Measurements from ENCODE around the gene PRRC1. TPM values are rescaled to one million over a fixed set of nuclear protein-coding genes. Genes with fewer than 3 reads are reported as not detected.
A peak's percentile ranks its signal among the peaks of the same experiment; 100 is the strongest.

PRRC1 gene
- polyA plus RNA-seq, 6 donors from 2014 or later = 25.5 to 36.4 (median 30.7) TPM

DNA sequence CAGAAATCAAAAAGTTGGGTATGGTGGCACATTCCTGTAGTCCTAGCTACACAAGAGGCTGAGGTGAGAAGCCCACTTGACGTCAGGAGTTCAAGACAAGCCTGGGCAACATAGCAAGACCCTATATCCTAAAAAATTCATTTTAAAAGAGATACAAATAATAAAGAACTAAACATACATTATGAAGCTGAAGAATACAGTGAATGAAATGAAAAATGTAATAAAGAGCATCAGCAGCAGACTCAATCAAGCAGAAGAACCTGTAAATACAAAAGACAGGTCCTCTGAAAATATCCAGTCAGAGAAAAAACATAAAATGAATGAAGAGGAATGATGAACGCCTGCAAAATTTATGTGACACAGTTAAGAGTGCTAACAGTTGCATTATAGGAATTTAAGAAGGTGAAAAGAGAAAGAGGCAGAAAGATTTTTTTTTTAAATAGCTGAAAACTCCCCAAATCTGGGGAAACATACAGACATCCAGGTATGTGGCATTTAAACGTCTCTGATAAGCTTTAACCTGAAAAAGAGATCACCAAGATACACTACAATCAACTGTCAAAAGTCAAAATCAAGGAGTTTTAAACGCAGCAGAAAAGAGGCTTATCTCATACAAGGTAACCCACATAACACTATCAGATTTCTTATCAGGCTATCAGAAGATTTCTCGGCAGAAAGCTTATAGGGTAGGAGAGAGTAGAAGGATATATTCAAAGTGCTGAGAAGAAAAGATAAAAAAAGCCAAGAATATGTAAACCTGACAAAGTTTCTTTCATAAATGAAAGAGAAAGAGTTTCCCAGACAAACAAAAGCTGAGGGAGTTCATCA lies 57.6 kb downstream of the PRRC1 start:
- Mint-ChIP-seq H3K27ac (no peak overlapping the region), H3K9me3 (peaks cover 8 to 23% (median 15%) of the 10 kb centered on the region in 7 donors), H3K4me3 (no peak overlapping the region), H3K4me1 (no peaks in the 10 kb centered on the region), H3K27me3 (no peaks in the 10 kb centered on the region), H3K36me3 (peaks cover 9 to 12% of the 10 kb centered on the region in 2 donors)
- ATAC-seq (ENCODE audit: low read depth in 2 of 2) (no peak), DNase-seq (no peak)

DNA sequence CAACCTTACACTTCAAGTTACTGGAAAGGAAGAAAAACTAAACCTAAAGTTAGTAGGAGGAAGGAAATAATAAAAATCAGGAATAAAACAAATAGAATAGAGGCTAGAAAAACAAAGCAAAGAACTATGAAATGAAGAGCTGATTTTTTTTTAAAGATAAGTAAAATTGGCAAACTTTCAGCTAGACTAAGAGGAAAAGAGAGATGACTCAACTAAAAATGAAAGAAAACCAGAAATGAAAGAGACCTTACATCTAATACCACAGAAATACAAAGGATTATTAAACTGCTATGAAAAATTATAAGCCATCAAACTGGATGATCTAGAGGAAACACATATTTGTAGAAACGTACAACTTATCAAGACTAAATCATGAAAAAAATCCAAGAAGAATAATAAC lies 60.0 kb downstream of the PRRC1 start:
- ATAC-seq (ENCODE audit: low read depth in 2 of 2) (no peak), DNase-seq (no peak)
- no peaks in the 10 kb centered on the region for H3K4me1 Mint-ChIP-seq
- peaks cover 9 to 12% of the 10 kb centered on the region in 2 donors for H3K36me3 Mint-ChIP-seq
- H3K27me3 Mint-ChIP-seq = no peaks in the 10 kb centered on the region
- peaks cover 10 to 23% (median 13%) of the 10 kb centered on the region in 7 donors for H3K9me3 Mint-ChIP-seq
- H3K27ac Mint-ChIP-seq = no peak overlapping the region
- H3K4me3 Mint-ChIP-seq = no peak overlapping the region

DNA sequence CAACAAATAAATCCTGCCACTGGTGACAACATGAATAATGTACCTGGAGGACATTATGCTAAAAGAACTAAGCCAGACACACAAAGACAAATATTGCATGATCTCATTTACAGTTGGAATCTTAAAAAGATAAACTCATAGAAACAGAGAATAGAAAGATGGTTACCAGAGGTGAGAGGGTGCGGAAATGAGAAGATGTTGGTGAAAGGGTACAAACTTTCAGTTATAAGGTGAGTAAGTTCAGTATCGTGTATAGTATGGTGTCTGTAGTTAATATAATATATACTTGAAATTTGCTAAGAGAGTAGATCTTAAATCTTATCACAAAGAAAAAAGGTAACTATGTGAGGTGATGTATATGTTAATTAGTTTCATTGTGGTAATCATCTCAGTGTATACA lies 63.3 kb downstream of the PRRC1 start:
- no peak overlapping the region for H3K27ac Mint-ChIP-seq
- DNase-seq (no peak), ATAC-seq (ENCODE audit: low read depth in 2 of 2) (no peak)
- no peaks in the 10 kb centered on the region for H3K36me3 Mint-ChIP-seq
- H3K4me3 Mint-ChIP-seq = no peak overlapping the region
- no peaks in the 10 kb centered on the region for H3K4me1 Mint-ChIP-seq
- peaks cover 0 to 3% (median 0%) of the 10 kb centered on the region in 3 donors for H3K27me3 Mint-ChIP-seq
- peaks cover 0 to 6% (median 3%) of the 10 kb centered on the region in 7 donors for H3K9me3 Mint-ChIP-seq

DNA sequence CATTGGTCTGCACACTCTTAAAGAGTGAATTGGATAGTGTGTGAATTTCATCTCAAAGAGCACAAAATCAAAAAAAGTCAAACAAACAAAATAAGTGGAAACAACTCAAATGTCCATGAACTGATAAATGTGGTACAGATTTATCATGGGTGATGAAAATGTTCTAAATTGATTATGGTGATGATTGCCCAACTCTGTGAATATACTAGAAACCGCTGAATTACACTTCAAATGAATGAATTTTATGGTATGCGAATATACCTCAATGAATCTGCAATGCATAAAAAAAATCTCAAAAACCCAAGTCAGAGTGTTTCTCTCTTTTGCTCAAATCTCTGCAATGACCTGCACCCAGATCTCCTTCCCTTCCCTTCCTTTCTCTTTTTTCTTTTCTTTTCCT lies 64.0 kb downstream of the PRRC1 start:
- H3K4me1 Mint-ChIP-seq = no peaks in the 10 kb centered on the region
- no peak for DNase-seq
- H3K27ac Mint-ChIP-seq = no peak overlapping the region
- ATAC-seq (ENCODE audit: low read depth in 2 of 2) = no peak
- no peaks in the 10 kb centered on the region for H3K36me3 Mint-ChIP-seq
- peaks cover 0 to 3% (median 0%) of the 10 kb centered on the region in 7 donors for H3K9me3 Mint-ChIP-seq
- no peak overlapping the region for H3K4me3 Mint-ChIP-seq
- peaks cover 0 to 3% (median 0%) of the 10 kb centered on the region in 3 donors for H3K27me3 Mint-ChIP-seq

- ATAC-seq (ENCODE audit: low read depth in 2 of 2) (no peak), DNase-seq (no peak)
- no peaks in the 10 kb centered on the region for H3K4me1 Mint-ChIP-seq
- H3K36me3 Mint-ChIP-seq = no peaks in the 10 kb centered on the region
- H3K27me3 Mint-ChIP-seq = peaks cover 0 to 3% (median 0%) of the 10 kb centered on the region in 3 donors
- H3K27ac Mint-ChIP-seq = no peak overlapping the region
- peaks cover 0 to 3% (median 0%) of the 10 kb centered on the region in 7 donors for H3K9me3 Mint-ChIP-seq
- no peak overlapping the region for H3K4me3 Mint-ChIP-seq
Observed at GRCh38 chr5:127582773-127583370, 65.4 kb downstream of the PRRC1 start.

- ATAC-seq (ENCODE audit: low read depth in 2 of 2) (no peak), DNase-seq (no peak)
- Mint-ChIP-seq H3K9me3 (peaks cover 0 to 3% (median 0%) of the 10 kb centered on the region in 7 donors), H3K27me3 (peaks cover 0 to 3% (median 0%) of the 10 kb centered on the region in 3 donors), H3K4me1 (no peaks in the 10 kb centered on the region), H3K4me3 (no peak overlapping the region), H3K36me3 (no peaks in the 10 kb centered on the region), H3K27ac (no peak overlapping the region)
Observed at GRCh38 chr5:127583866-127584265, 66.4 kb downstream of the PRRC1 start.

DNA sequence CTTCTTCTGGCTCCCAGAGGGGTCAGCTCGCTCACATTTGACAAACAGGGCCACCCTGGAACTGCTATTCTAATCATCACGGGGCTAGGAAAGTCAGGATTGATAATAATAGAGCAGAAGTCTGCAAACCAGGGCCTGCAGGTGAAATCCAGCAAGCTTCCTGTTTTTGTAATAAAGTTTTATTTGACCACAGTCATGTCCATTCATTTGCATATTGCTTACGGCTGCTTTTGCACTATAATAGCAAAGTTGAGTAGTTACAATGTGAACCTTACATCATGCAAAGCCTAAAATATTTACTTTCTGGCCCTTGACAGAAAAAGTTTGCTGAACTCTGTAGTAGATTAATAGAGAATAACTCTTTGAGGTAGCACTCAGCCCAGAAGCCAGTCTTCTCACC lies 68.2 kb downstream of the PRRC1 start:
- Mint-ChIP-seq H3K9me3 (peaks cover 0 to 1% (median 0%) of the 10 kb centered on the region in 7 donors), H3K27me3 (peaks cover 0 to 10% (median 7%) of the 10 kb centered on the region in 3 donors), H3K27ac (no peak overlapping the region), H3K36me3 (no peaks in the 10 kb centered on the region), H3K4me3 (no peak overlapping the region), H3K4me1 (no peaks in the 10 kb centered on the region)
- ATAC-seq (ENCODE audit: low read depth in 2 of 2) (no peak), DNase-seq (no peak)

GRCh38 chr5:127586066-127586770 lies 68.8 kb downstream of the PRRC1 start:
- Mint-ChIP-seq H3K4me3 (no peak overlapping the region), H3K27me3 (peaks cover 0 to 10% (median 7%) of the 10 kb centered on the region in 3 donors), H3K27ac (no peak overlapping the region), H3K36me3 (no peaks in the 10 kb centered on the region), H3K9me3 (no peaks in the 10 kb centered on the region), H3K4me1 (no peaks in the 10 kb centered on the region)
- ATAC-seq (ENCODE audit: low read depth in 2 of 2) = no peak
- DNase-seq = no peak

DNA sequence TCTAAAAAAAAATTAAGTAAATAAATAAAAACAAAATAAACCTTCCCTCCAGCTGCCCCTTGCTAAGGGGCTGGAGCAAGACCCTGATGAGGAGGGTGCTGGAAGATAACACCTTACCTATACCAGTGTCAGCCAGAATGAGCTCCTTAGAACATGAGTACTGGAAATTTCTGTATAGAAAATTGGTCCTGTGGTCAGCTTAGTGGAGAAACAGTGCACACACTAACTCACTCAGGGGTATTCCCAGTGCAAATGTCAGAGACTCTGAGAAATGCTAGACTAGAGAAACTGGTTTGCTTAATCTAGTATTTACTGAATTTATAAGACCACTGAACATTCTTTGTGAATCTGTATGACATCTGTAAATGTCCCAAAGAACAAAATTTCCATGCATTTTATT lies 69.4 kb downstream of the PRRC1 start:
- Mint-ChIP-seq H3K27me3 (peaks cover 0 to 10% (median 7%) of the 10 kb centered on the region in 3 donors), H3K27ac (no peak overlapping the region), H3K9me3 (no peaks in the 10 kb centered on the region), H3K4me3 (no peak overlapping the region), H3K36me3 (no peaks in the 10 kb centered on the region), H3K4me1 (no peaks in the 10 kb centered on the region)
- DNase-seq (no peak), ATAC-seq (ENCODE audit: low read depth in 2 of 2) (no peak)

GRCh38 chr5:127587246-127587917 lies 69.9 kb downstream of the PRRC1 start:
- Mint-ChIP-seq H3K36me3 (no peaks in the 10 kb centered on the region), H3K9me3 (no peaks in the 10 kb centered on the region), H3K27ac (no peak overlapping the region), H3K4me1 (no peaks in the 10 kb centered on the region), H3K4me3 (no peak overlapping the region), H3K27me3 (peaks cover 0 to 10% (median 7%) of the 10 kb centered on the region in 3 donors)
- ATAC-seq (ENCODE audit: low read depth in 2 of 2) (no peak), DNase-seq (no peak)

DNA sequence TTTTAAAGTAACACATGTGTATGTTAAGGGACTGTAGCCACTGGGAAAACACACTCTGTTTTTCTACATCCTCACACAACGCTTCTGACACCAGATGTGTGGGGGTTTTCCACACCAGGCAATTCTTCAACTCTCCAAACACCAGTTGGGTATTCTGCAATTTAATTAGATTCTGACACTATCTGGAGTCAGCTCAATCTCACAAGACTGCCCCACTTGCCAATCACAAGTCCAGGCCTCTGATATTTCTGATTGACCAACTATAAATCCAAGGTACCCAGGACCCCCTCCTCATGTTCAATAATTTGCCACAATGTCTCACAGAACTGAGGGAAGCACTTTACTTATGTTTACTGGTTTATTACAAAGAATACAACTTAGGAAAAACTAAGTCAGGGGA lies 70.9 kb downstream of the PRRC1 start:
- Mint-ChIP-seq H3K4me3 (no peak overlapping the region), H3K4me1 (no peaks in the 10 kb centered on the region), H3K36me3 (no peaks in the 10 kb centered on the region), H3K27ac (no peak overlapping the region), H3K27me3 (peaks cover 0 to 10% (median 6%) of the 10 kb centered on the region in 3 donors), H3K9me3 (no peaks in the 10 kb centered on the region)
- DNase-seq (no peak), ATAC-seq (ENCODE audit: low read depth in 2 of 2) (no peak)

DNA sequence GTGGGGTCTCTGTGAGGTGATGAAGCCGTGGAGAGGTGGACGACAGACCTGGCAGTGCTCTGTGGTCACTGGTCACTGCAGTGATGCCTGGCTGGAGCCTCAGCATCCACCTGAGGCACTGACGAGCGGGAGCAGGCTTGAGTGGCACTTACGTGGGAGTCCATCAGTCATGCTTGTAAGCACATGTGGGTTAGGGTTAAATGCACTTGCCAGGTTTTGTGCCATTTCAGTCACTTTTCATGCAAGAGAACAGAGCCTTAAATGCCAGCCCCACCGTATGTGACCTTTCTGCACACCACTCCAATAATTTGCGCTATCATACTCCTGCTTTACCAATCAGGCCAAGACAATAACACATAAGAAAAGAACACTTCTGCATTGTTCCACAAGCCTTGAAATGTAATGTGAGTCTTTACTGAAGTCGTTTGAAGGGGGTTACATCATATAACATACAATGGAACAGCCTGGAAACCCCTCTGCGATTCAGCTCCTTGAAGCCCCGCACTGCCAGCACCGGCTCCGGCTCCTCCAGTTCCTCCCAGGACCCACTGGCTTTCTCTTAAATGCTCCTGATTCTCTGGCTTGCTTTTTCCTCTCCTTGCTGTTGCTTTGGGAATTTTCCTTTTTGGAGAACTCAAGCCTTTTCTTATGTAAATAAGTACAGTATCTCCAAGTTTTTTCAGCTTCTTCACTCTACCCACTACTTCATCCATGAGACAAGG lies 72.0 kb downstream of the PRRC1 start:
- Mint-ChIP-seq H3K9me3 (no peaks in the 10 kb centered on the region), H3K36me3 (no peaks in the 10 kb centered on the region), H3K27ac (peak overlapping the region in 2 of 6 donors; percentile 27 to 35), H3K4me1 (no peaks in the 10 kb centered on the region), H3K27me3 (peaks cover 0 to 10% (median 4%) of the 10 kb centered on the region in 3 donors), H3K4me3 (no peak overlapping the region)
- ATAC-seq (ENCODE audit: low read depth in 2 of 2) = no peak
- no peak for DNase-seq

Data from naive B cell (primary cell).